ENCODE results near the gene RNF43.

The RNF43 gene

GRCh38 chr17:58379511-58379824, 37.9 kb downstream of the RNF43 start:
- H3K36me3 Mint-ChIP-seq, result no peaks in the 10 kb centered on the region
- no peak overlapping the region for H3K27ac Mint-ChIP-seq
- no peaks in the 10 kb centered on the region for H3K9me3 Mint-ChIP-seq
- peaks cover 56% of the 10 kb centered on the region for H3K4me1 Mint-ChIP-seq
- no peaks in the 10 kb centered on the region for H3K27me3 Mint-ChIP-seq
- H3K4me3 Mint-ChIP-seq, result peak overlapping the region; percentile 8

GRCh38 chr17:58378733-58379510, 38.4 kb downstream of the RNF43 start:
- no peaks in the 10 kb centered on the region for H3K9me3 Mint-ChIP-seq
- H3K4me3 Mint-ChIP-seq, result peak overlapping the region; percentile 8
- no peaks in the 10 kb centered on the region for H3K27me3 Mint-ChIP-seq
- no peaks in the 10 kb centered on the region for H3K36me3 Mint-ChIP-seq
- H3K4me1 Mint-ChIP-seq, result peaks cover 56% of the 10 kb centered on the region
- peak overlapping the region; percentile 37 for H3K27ac Mint-ChIP-seq

GRCh38 chr17:58377661-58378060, 39.7 kb downstream of the RNF43 start:
- peaks cover 51% of the 10 kb centered on the region for H3K4me1 Mint-ChIP-seq
- H3K4me3 Mint-ChIP-seq, result no peak overlapping the region
- no peaks in the 10 kb centered on the region for H3K9me3 Mint-ChIP-seq
- H3K27ac Mint-ChIP-seq, result no peak overlapping the region
- no peaks in the 10 kb centered on the region for H3K36me3 Mint-ChIP-seq
- H3K27me3 Mint-ChIP-seq, result no peaks in the 10 kb centered on the region

GRCh38 chr17:58377093-58377601, 40.2 kb downstream of the RNF43 start:
- Mint-ChIP-seq H3K4me1 (peaks cover 46% of the 10 kb centered on the region), H3K4me3 (no peak overlapping the region), H3K9me3 (no peaks in the 10 kb centered on the region), H3K27ac (no peak overlapping the region), H3K27me3 (no peaks in the 10 kb centered on the region), H3K36me3 (no peaks in the 10 kb centered on the region)

GRCh38 chr17:58376472-58377000, 40.8 kb downstream of the RNF43 start:
- H3K27ac Mint-ChIP-seq, result no peak overlapping the region
- H3K36me3 Mint-ChIP-seq, result no peaks in the 10 kb centered on the region
- H3K4me1 Mint-ChIP-seq, result peaks cover 41% of the 10 kb centered on the region
- no peaks in the 10 kb centered on the region for H3K27me3 Mint-ChIP-seq
- no peaks in the 10 kb centered on the region for H3K9me3 Mint-ChIP-seq
- H3K4me3 Mint-ChIP-seq, result no peak overlapping the region

GRCh38 chr17:58375811-58376210, 41.5 kb downstream of the RNF43 start:
- peaks cover 34% of the 10 kb centered on the region for H3K4me1 Mint-ChIP-seq
- H3K27ac Mint-ChIP-seq, result no peak overlapping the region
- H3K9me3 Mint-ChIP-seq, result no peaks in the 10 kb centered on the region
- H3K4me3 Mint-ChIP-seq, result no peak overlapping the region
- no peaks in the 10 kb centered on the region for H3K36me3 Mint-ChIP-seq
- H3K27me3 Mint-ChIP-seq, result no peaks in the 10 kb centered on the region

- Mint-ChIP-seq H3K4me1 (peaks cover 29% of the 10 kb centered on the region), H3K27ac (no peak overlapping the region), H3K4me3 (no peak overlapping the region)
These were observed 42.1 kb downstream of the RNF43 start for GRCh38 chr17:58375256-58375655.

GRCh38 chr17:58373923-58374322, 43.4 kb downstream of the RNF43 start:
- H3K9me3 Mint-ChIP-seq, result no peaks in the 10 kb centered on the region
- peaks cover 22% of the 10 kb centered on the region for H3K4me1 Mint-ChIP-seq
- no peak overlapping the region for H3K27ac Mint-ChIP-seq
- H3K36me3 Mint-ChIP-seq, result peaks cover 3% of the 10 kb centered on the region
- no peak overlapping the region for H3K4me3 Mint-ChIP-seq
- H3K27me3 Mint-ChIP-seq, result no peaks in the 10 kb centered on the region

More at GRCh38 chr17:58375256-58375655, 42.1 kb downstream of the RNF43 start:
- Mint-ChIP-seq H3K9me3 (no peaks in the 10 kb centered on the region), H3K36me3 (no peaks in the 10 kb centered on the region), H3K27me3 (no peaks in the 10 kb centered on the region)

GRCh38 chr17:58373003-58373402, 44.3 kb downstream of the RNF43 start:
- no peaks in the 10 kb centered on the region for H3K9me3 Mint-ChIP-seq
- no peak overlapping the region for H3K4me3 Mint-ChIP-seq
- peaks cover 3% of the 10 kb centered on the region for H3K36me3 Mint-ChIP-seq
- no peak overlapping the region for H3K27ac Mint-ChIP-seq
- peaks cover 15% of the 10 kb centered on the region for H3K4me1 Mint-ChIP-seq
- no peaks in the 10 kb centered on the region for H3K27me3 Mint-ChIP-seq

GRCh38 chr17:58371300-58371950, 45.9 kb downstream of the RNF43 start:
- Mint-ChIP-seq H3K36me3 (peaks cover 3% of the 10 kb centered on the region), H3K9me3 (no peaks in the 10 kb centered on the region), H3K4me1 (peaks cover 7% of the 10 kb centered on the region), H3K27me3 (no peaks in the 10 kb centered on the region), H3K27ac (no peak overlapping the region), H3K4me3 (no peak overlapping the region)

- no peak overlapping the region for H3K4me3 Mint-ChIP-seq
- H3K27me3 Mint-ChIP-seq, result no peaks in the 10 kb centered on the region
- no peak overlapping the region for H3K27ac Mint-ChIP-seq
- H3K36me3 Mint-ChIP-seq, result peaks cover 3% of the 10 kb centered on the region
- no peaks in the 10 kb centered on the region for H3K9me3 Mint-ChIP-seq
- H3K4me1 Mint-ChIP-seq, result peaks cover 14% of the 10 kb centered on the region
These were observed 46.6 kb downstream of the RNF43 start for GRCh38 chr17:58370716-58371115.

GRCh38 chr17:58370309-58370708, 47.0 kb downstream of the RNF43 start:
- Mint-ChIP-seq H3K36me3 (peaks cover 3% of the 10 kb centered on the region), H3K27ac (no peak overlapping the region), H3K27me3 (no peaks in the 10 kb centered on the region), H3K4me1 (peaks cover 17% of the 10 kb centered on the region), H3K9me3 (no peaks in the 10 kb centered on the region), H3K4me3 (no peak overlapping the region)

- Mint-ChIP-seq H3K4me1 (peaks cover 19% of the 10 kb centered on the region), H3K9me3 (no peaks in the 10 kb centered on the region), H3K27ac (peak overlapping the region; percentile 6), H3K4me3 (no peak overlapping the region), H3K36me3 (peaks cover 3% of the 10 kb centered on the region), H3K27me3 (no peaks in the 10 kb centered on the region)
These were observed 47.9 kb downstream of the RNF43 start for GRCh38 chr17:58369214-58370031.

- Mint-ChIP-seq H3K27ac (no peak overlapping the region), H3K36me3 (peaks cover 3% of the 10 kb centered on the region), H3K27me3 (no peaks in the 10 kb centered on the region), H3K9me3 (no peaks in the 10 kb centered on the region), H3K4me3 (no peak overlapping the region), H3K4me1 (peaks cover 19% of the 10 kb centered on the region)
These were observed 48.5 kb downstream of the RNF43 start for GRCh38 chr17:58368860-58369213.

Data from activated naive CD4-positive, alpha-beta T cell treated with anti-CD3 and anti-CD28 coated beads, Interleukin-2, amount 50 U/mL, for 24 hours (primary cell).